Activated T-cell treated with anti-CD3 and anti-CD28 coated beads, Interleukin-2, amount 50 U/mL, for 1 hour (primary cell): ENCODE results near the gene ETFBKMT.

Experiments
- DNase-seq: peaks from one replicate; pipeline ENCODE4 v3.0.0-alpha.2; 2020

ETFBKMT gene

DNA sequence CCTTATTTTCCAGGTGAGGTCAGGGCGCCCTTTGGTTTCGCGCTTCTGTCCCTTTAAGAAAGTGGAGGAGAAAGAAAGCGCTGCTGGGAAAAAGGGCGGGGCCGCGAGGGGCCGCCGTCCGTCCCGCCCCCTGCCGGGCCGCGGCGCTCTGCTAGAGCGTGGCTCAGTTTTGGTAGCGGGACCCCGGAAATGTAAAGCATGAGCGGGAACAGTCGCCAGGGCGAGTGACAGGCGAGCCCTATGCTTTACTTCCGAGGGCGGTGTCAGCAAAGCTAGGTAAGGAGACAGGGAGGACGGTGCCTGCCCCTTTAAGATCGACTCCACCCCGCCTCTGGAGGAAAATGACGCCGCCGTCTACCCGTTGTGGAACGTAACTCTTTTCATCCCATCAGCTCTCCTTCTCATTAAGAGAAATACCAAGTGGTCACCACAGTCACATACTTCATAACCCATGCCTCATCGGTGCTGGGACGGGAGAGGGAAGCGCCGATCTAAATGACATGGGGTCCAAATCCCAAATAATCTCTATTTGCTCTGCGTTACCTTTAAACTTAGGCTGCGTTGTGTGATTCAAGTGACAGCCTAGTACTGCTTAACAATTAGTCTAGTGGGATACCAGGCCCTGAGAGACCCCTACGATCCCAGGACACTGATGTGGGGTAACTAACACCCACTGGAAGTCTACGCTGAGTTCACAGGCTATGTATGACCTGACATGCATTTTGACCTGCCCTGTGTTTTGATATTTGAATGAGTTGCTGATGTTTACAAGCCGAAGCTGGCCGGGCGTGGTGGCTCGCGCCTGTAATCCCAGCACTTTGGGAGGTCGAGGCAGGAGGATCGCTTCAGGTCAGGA lies at the start of gene ETFBKMT:
Gene ETFBKMT, plus strand, starts transcription at position 602 of the 856 bp plus-strand sequence. CDS start 2,266 bp downstream, outside the sequence.
- peak; percentile 91 for DNase-seq

GRCh38 chr12:31612819-31613218 lies 46.7 kb upstream of the ETFBKMT start:
- no peak for DNase-seq

- no peak for DNase-seq
Observed at GRCh38 chr12:31618228-31619025, 41.1 kb upstream of the ETFBKMT start.

- no peak for DNase-seq
Observed at GRCh38 chr12:31620311-31620710, 39.2 kb upstream of the ETFBKMT start.

DNA sequence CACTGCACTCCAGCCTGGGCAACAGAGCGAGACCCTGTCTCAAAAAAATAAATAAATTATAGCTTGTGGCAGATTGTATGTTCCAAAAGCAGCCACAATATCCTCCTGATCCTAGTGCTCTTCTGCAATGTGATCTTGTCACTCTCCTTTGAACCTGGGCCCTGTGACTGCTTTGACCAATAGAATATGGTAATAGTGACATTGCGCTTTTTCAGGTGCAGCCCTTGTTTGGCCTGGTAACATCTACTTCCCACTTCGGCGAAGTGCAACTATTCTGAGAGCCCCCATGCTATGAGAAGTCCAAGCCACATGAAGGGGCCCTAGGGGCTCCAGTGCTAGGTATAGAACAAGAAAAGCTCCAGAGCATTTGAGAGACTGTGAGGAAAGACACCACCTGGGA lies 37.5 kb upstream of the ETFBKMT start:
- DNase-seq = no peak

DNA sequence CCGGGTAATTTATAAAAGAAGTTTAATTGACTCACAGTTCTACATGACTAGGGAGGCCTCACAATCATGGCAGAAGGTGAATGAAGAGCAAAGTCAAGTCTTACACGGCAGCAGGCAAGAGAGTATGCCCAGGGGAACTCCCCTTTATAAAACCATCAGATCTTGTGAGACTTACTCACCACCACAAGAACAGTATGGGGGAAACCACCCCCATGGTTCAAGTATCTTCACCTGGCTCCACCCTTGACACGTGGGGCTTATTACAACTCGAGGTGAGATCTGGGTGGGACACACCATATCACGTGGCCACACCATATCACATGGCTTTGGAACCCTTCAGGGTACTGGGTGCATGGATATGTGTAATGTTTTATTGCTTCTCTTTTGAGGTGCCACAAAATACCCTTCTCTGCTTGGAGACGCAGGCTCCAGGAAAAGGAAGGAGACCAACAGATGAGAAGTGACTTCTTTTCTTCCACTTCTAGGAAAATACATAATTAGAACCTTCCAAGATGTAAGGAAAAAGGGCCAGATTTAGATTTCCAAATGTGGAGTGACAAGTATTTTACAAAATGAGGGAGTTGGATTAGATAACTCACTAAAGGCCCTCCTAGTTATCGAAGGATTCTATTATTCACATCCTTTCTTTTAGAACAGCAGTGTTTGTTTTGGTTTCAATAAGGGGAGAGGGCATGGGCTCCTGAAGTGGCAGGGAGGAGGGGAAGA lies 33.1 kb upstream of the ETFBKMT start:
- DNase-seq = no peak

DNA sequence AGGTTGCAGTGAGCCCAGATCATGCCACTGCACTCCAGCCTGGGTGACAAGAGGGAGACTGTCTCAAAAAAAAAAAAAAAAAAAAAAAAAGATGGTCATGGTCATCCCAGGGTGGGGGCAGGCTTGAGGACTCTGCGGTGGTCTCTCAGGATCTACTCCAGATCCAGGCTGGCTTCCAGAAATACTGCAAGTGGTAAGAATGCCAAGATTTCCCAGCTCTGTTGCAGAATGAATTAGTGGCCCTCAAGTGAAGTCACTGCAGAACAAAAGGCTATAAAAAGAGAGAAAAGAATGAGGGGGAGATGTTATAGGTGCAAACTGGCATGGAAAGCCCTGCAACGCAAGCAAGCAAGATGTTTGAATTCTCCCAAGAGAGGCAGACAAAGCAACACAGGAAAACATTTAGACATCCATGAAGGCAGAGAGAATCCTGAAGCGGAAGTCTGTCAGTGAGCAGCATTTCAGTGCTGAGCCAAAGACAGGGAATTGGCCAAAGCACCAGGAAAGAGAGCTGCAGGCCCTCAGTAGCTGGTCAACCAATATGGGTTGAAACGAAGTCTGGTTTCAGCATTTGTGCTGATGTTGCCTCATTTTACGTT lies 31.9 kb upstream of the ETFBKMT start:
- no peak for DNase-seq

- DNase-seq = no peak
Observed at GRCh38 chr12:31629756-31630732, 29.4 kb upstream of the ETFBKMT start.

- no peak for DNase-seq
Observed at GRCh38 chr12:31631023-31631724, 28.3 kb upstream of the ETFBKMT start.

DNA sequence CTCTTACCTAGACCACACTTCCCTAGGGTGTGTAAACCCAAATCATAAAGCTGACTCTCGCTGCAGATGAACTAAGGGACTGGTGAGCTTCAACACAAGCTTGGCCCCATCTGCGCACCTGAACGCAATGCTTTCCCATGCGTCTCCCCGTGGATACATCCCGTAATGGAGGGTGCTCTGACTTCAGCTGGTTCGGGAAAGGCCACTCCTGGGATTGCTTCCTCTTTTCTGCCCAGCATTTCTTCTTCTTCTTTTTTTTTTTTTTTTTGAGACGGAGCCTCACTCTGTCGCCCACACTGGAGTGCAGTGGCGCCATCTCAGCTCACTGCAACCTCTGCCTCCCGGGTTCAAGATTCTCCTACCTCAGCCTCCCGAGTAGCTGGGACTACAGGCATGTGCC lies 27.7 kb upstream of the ETFBKMT start:
- no peak for DNase-seq

GRCh38 chr12:31633464-31633863 lies 26.0 kb upstream of the ETFBKMT start:
- DNase-seq = no peak

DNA sequence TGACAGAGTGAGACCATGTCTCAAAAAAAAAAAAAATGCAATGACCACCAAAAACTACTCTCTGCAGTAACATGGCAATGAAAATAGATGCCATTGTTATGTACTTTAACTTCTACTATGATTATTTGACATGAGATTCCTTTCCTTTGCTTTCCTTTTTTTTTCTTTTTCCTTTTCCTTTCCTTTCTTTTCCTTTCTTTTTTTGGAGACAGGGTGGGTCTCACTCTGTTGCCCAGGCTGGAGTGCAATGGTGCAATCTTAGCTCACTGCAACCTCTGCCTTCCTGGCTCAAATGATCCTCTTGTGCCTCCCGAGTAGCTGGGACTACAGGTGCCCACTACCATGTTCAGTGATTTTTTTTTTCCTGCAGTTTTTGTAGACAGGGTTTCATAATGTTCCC lies 24.9 kb upstream of the ETFBKMT start:
- DNase-seq = no peak

DNA sequence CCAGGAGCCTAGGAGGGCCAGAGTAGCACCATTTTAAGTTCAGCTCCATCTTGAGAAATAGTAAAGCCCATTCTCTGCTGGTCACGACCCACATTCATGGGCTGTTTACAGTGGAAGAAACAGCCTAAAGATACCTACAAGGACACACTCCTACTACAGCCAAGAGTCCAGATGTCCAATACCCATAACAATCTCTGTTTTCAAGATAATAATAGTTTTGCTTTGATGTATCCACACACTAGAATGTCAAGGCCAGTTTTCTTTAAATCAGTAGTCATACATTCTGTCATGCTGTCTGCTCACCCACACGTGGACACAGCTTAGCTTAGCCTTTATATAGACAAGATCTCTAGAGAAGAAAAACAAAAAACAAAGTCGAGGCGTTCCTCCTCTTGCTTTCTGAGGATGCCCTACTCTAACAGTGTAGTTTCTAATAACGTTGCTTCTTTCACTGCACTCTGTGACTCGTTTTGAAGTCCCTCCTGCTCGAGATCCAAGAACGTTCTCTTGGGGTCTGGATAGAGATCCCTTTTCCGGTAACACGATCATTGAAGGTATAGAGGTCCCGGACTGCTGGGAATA lies 17.9 kb upstream of the ETFBKMT start:
- DNase-seq = no peak

DNA sequence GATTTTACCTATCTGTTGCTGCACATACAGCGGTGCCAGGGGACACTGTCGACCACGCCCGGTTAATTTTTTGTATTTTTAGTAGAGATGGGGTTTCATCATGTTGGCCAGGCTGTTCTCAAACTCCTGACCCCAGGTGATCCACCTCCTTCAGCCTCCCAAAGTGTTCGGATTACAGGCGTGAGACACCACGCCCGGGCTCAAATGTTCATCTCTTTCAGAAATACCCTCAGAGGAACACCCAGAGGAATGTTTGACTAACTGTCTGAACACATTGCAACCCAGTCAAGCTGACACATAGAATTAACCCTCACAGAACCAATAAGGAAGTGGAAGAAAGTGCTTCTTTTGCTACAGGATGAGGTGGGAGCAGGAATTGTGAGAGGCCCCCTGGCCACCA lies 15.0 kb upstream of the ETFBKMT start:
- no peak for DNase-seq

GRCh38 chr12:31645924-31646323 lies 13.6 kb upstream of the ETFBKMT start:
- no peak for DNase-seq

DNA sequence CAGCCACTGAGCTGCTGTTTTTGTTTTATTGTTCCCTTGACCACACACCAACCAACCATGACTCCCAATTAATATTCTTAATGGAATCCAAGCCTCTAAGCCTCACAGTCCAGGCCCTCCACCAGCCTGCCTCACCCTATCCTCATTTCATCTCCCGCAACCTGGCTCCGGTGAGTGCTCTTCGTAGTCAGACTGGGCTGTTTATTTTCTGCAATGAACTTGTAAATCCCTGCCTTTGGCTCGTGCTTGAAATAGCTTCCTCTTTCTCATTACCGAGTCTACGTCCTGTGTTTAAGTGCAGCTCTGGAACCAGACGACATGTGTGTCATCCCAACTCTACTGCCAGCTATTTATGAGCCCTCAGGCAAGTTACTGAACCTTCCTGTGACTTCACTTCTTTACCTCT lies 12.4 kb upstream of the ETFBKMT start:
- DNase-seq = no peak

DNA sequence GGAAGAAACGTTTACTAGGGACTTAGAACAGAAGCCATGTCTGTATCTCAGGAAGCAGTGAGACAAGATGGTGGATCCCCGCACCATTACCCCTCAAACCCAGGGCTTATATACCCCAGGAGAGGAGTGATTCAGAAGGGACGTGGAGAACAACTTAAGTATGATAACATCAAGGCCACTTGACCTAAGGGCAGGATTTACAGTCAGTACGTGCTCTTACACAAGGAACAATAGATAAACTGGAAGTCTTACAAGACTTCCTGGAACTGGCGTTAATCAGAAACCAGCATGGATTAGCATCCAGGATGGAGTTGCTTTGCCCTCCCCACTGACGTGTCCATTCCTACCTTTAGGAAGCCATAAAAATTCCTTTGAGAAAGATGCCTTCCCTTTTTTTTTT lies 8.6 kb upstream of the ETFBKMT start:
- DNase-seq = no peak

DNA sequence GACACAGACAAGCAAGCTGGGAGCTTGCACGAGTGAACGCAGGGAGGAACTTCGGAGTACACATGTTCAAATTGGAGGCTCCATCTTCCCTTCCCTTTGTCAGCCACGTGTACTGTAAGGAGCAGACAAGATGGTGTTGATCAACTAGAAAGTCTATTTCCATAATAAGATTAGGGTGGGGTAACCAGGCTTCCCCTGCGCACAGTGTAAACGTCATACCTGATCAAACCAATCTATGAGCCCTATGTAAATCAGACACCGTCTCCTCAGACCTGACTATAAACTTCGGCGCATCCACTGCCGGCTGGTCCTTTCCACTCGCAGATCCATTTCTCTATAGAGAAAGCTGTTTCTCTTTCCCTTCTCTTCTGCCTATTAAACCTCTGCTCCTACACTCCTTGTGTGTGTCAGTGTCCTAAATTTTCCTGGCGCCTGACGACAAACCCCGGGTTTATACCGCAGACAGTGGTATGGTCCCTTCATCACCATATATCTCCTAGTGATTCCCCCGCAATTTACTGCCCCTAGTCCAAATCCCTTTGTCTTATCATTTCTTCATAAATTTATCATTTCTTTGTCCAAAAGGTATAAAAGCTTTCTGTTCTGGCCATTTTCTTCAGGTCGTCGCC lies 7.5 kb upstream of the ETFBKMT start:
- no peak for DNase-seq

- DNase-seq = no peak
Observed at GRCh38 chr12:31655208-31655607, 4.3 kb upstream of the ETFBKMT start.

DNA sequence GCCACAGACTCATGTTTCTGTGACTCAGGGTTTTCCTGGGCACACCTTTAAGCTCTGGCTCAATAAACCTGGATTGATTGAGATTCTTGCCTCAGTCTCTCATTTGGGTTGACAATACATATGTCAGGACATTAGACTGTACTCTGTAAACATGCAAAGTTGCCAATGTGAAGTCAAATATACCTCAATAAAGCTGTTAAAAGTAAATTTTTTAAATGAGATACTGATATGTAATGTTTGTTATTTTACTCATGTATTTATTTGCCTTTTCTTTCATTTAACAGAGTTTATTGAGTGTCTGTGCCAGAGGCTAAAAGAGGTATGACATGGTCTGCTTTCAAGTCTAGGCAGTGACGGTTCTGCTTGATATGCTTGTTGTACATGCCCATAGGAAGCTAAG lies 3.7 kb upstream of the ETFBKMT start:
- no peak for DNase-seq
